GM19035 (cell line): ENCODE data around the gene TFPT.

Experiments
- ATAC-seq: cut with Tn5 transposase; IDR thresholded peaks from one replicate; pipeline ENCODE4 v1.9.1; 2021; ENCODE audit not compliant: unreplicated experiment

The TFPT gene

GRCh38 chr19:54081032-54081431, 34.4 kb downstream of the TFPT start, which contains the start of gene TARM1:
Gene TARM1 (minus strand): TSS chr19:54081365. CDS start chr19:54081340, 25 bp downstream.
- ATAC-seq: no peak

GRCh38 chr19:54077334-54077733, 38.1 kb downstream of the TFPT start:
- ATAC-seq: no peak

- ATAC-seq: no peak
Measured at GRCh38 chr19:54074851-54075250, 40.6 kb downstream of the TFPT start.

- no peak for ATAC-seq
Measured at GRCh38 chr19:54073829-54074228, 41.6 kb downstream of the TFPT start.

- no peak for ATAC-seq
Measured at GRCh38 chr19:54069470-54069869, 46.0 kb downstream of the TFPT start.

GRCh38 chr19:54063350-54064116, 51.9 kb downstream of the TFPT start, which contains the start of gene VSTM1:
Gene VSTM1 (minus strand): TSS chr19:54063897. CDS start chr19:54063777, 120 bp downstream.
- no peak for ATAC-seq

- ATAC-seq: no peak
Measured at GRCh38 chr19:54062643-54063042, 52.8 kb downstream of the TFPT start.
